Mesodermal cell (in vitro differentiated cells): ENCODE results near the gene EP400.

Experiments
- H3K27ac ChIP-seq: 2 replicates; pipeline ENCODE4 v1.7.0; 2013; ENCODE audit warnings: mild to moderate bottlenecking, low read depth, low read length, moderate library complexity; ENCODE audit not compliant: severe bottlenecking
- H3K36me3 ChIP-seq: 2 replicates; pipeline ENCODE4 v1.7.1; 2013; ENCODE audit warnings: mild to moderate bottlenecking, low read length, moderate library complexity; ENCODE audit not compliant: control insufficient read depth, insufficient read depth
- H3K4me1 ChIP-seq: one replicate; pipeline ENCODE4 v1.7.1; 2013; ENCODE audit warnings: mild to moderate bottlenecking, low read length; ENCODE audit not compliant: insufficient read depth, control insufficient read depth, poor library complexity, severe bottlenecking
- H3K4me3 ChIP-seq: 2 replicates; pipeline ENCODE4 v1.7.0; 2013; ENCODE audit warnings: low read length, control low read depth, mild to moderate bottlenecking; ENCODE audit not compliant: insufficient read depth, poor library complexity, severe bottlenecking; ENCODE audit errors: extremely low read depth
- H3K9me3 ChIP-seq: 2 replicates; pipeline ENCODE4 v1.7.1; 2013; ENCODE audit warnings: mild to moderate bottlenecking, low read length, moderate library complexity; ENCODE audit not compliant: control insufficient read depth
- WGBS, 2 experiments: methylation state at CpG; one replicate each; pipeline ENCODE4 v1.1.5; 2013; ENCODE audit warnings: missing lambda C conversion rate in 2 of 2; ENCODE audit not compliant: insufficient coverage in 2 of 2; 5-methylcytosine and 5-hydroxymethylcytosine counted together

Gene EP400

DNA sequence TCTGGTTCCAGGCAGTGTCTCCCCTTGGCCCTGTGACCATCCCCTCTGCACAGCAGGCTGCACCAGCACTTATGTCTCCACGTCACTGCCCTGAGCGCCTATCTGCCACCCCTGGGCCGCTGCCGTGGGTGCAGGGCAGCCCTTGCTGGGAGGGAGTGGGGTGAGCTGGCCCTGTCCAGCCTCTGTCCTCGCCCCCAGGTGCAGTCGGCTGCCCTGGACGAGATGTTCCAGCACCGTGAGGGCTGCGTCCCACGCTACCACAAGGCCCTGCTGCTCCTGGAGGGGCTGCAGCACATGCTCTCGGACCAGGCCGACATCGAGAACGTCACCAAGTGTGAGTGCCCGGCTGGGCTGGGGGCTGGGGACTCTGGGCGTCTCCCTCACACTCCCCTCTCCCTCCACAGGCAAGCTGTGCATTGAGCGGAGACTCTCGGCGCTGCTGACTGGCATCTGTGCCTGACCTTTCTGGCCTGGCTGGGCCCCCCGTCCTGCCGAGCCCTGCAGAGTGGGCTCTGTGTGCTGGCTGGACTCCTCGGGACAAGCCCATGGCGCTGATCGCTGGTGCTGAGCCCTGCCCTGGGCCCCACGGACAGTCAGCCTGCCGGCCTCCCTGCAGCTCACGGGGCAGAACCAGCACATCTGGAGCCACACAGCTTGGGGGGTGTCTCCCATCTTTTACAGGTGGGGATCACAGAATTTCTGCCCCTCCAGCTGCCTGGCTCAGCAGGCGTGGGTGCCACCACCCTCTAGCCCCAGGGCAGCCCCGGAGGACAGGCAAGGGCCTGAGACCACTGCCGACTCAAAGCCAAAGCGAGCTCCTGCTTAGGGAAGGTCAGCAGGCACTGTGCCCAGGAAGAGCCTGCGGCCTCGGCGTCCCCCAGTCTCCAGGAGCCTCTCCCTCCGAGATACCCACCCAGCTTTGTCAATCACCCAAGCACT, 28.6 kb upstream of the EP400 start:
- 94 to 97% methylated on average over 32 to 35 of the region's 35 CpGs for WGBS, 2 experiments
- Histone ChIP-seq H3K9me3 (no peaks in the 10 kb centered on the region), H3K27ac (no peak overlapping the region), H3K36me3 (peaks cover 46% of the 10 kb centered on the region), H3K4me1 (no peaks in the 10 kb centered on the region), H3K4me3 (no peak overlapping the region)

DNA sequence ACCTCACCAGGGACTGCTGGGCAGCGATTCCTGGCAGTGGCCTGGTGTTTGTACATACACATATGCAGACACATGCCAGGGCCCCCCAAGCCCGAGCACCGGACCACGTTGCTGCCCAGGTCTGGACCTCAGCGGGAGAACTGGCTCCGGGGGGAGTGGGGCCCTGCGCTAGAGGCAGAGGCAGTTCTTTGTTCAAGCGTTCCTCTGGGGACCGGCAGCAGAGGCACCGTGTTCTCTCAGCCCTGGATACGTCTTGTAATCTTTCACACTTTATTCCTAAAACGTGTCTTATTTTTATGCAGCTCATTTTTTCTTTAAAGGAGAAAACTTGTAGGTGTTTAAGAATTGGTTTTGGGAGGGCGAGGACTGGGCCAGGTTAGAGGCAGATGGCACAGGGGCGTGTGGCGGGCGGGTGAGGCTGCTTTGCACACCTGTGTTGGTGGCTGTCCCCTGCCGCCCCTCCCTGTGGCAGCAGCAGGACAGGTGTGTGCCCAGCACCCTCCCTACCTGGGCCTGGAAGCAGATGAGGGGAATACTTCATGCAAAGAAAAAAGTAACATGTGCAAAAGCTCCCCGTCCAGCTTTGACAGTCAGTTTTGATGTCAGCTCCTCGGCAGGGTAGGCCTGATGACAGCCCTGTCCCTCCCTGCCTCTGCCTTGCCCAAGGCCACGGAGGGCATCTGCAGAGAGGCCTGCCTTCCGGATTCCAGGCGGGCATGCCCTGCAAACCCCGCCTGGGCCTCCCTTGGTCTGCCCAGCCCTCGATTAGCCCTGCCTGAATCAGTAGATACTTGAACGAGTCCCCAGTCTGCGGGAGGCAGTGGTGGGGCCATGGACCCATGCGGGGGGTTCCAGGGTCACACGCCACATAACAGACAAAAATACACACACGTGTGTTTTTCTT, 27.6 kb upstream of the EP400 start:
- Histone ChIP-seq H3K36me3 (peaks cover 40% of the 10 kb centered on the region), H3K4me1 (no peaks in the 10 kb centered on the region), H3K9me3 (no peaks in the 10 kb centered on the region), H3K27ac (no peak overlapping the region), H3K4me3 (no peak overlapping the region)
- 90 to 95% methylated on average over 18 to 24 of the region's 29 CpGs for WGBS, 2 experiments

DNA sequence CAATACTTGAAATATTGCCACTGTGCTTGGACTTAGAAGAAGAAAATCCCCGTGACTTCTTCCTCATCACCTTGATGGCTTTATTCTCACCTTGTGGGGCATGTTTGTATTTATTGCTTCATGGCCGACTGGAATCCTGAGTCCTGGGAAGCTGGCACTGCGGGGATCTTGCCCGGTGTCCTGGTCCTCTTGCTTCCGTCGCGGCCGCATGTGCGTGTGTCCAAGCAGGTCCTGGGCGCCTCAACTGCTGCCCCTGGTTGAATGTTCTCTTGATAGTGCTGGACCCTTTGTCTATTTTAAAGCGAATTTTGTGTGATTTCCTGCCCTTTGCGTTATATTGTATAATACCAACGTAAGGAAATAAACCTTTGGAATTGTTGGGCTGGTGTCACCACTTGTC, 27.0 kb upstream of the EP400 start:
- H3K4me3 ChIP-seq = no peak overlapping the region
- no peak overlapping the region for H3K27ac ChIP-seq
- H3K4me1 ChIP-seq = no peaks in the 10 kb centered on the region
- 94 to 96% methylated on average over 8 to 10 of the region's 13 CpGs for WGBS, 2 experiments
- no peaks in the 10 kb centered on the region for H3K9me3 ChIP-seq
- peaks cover 34% of the 10 kb centered on the region for H3K36me3 ChIP-seq

DNA sequence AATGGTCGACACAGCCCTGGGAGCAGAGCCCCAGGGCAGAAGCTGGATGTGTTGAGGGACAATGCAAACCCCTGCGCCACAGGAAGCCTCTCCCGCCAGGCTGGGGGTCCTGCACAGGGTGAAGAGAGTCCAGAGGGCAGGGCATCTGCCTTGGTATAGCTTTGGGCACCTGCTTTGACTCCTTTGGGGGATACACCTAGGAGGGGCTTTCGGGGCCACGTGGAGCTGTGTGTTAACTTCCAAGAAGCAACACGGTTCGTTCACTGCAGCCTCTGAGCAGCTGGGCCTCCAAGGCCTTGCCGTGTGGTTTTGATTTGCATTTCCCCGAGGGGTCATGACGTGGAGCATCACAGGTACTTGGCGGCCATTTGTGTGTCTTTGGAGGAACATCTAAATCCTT, 26.5 kb upstream of the EP400 start:
- no peaks in the 10 kb centered on the region for H3K9me3 ChIP-seq
- WGBS, 2 experiments = 93 to 94% methylated on average over 5 to 9 of the region's 11 CpGs
- no peak overlapping the region for H3K4me3 ChIP-seq
- no peak overlapping the region for H3K27ac ChIP-seq
- no peaks in the 10 kb centered on the region for H3K4me1 ChIP-seq
- H3K36me3 ChIP-seq = peaks cover 34% of the 10 kb centered on the region

DNA sequence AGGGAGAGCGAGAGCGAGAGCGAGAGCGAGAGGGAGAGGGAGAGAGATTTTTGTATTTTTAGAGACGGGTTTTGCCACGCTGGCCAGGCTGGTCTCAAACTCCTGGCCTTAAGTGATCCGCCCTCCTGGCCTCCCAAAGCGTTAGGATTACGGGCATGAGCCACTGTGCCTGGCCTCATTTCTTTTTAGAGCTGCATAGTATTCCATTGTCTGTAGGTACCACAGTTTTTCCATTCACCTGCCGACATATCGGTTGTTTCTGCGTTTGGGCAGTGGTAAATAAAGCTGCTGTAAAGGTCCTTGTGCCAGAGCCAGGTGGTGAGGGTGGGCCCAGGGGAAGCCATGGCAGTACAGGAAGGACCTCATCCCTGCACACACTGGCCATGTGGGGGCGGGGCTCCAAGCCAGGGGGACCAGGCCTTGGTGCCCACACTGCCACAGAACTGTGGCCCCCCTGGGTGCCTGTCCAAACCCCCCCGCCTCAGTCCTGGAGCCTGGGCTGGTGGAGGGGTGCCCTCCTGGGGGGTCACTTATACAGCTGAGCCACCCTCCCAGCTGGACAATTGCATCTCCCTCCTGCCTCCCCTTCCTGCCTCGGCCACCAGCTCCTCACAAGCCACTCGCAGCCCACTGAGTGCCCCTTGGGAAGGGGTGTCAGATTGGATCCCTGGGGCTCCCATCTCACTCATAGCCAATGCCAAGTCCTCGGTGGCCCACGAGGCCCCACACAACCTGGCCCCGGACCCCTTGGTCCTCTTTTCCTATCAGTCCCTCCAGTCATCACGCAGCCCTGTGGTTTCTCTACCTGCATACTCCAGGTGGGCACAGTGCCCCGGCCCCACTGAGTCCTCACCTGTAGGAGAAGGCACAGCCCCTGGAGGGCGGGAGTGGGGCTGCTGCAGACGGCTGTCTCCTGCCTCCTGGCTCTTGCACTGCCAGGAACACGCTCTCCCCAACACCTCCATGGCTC, 22.3 kb upstream of the EP400 start:
- Histone ChIP-seq H3K4me3 (no peak overlapping the region), H3K36me3 (peaks cover 21% of the 10 kb centered on the region), H3K9me3 (no peaks in the 10 kb centered on the region), H3K27ac (no peak overlapping the region), H3K4me1 (no peaks in the 10 kb centered on the region)
- whole genome bisulfite sequencing, 2 experiments = 74 to 80% methylated on average over 13 to 17 of the region's 24 CpGs

- peak overlapping the region; percentile 57 for H3K27ac ChIP-seq
- WGBS, 2 experiments = 36 to 42% methylated on average over 16 to 18 of the region's 33 CpGs
- H3K4me3 ChIP-seq = peak overlapping the region; percentile 94
- H3K9me3 ChIP-seq = no peaks in the 10 kb centered on the region
- no peaks in the 10 kb centered on the region for H3K4me1 ChIP-seq
- peaks cover 25% of the 10 kb centered on the region for H3K36me3 ChIP-seq
These were observed 21.5 kb upstream of the EP400 start for GRCh38 chr12:131928080-131928710.

GRCh38 chr12:131928711-131929580, 20.8 kb upstream of the EP400 start, which contains the start of gene PUS1:
PUS1 (plus strand) TSS chr12:131929276; CDS start chr12:131929723, 447 bp downstream.
- H3K4me1 ChIP-seq = no peaks in the 10 kb centered on the region
- H3K4me3 ChIP-seq = peak within 1 kb of the TSS; percentile 94
- peaks cover 31% of the 10 kb centered on the region for H3K36me3 ChIP-seq
- no peaks in the 10 kb centered on the region for H3K9me3 ChIP-seq
- H3K27ac ChIP-seq = peak within 1 kb of the TSS; percentile 62
- WGBS, 2 experiments = 0 to 1% methylated on average over 55 to 62 of the region's 84 CpGs

- no peaks in the 10 kb centered on the region for H3K9me3 ChIP-seq
These were observed 19.9 kb upstream of the EP400 start for GRCh38 chr12:131929581-131930456.

More at GRCh38 chr12:131929581-131930456, 19.9 kb upstream of the EP400 start:
- Histone ChIP-seq H3K36me3 (peaks cover 39% of the 10 kb centered on the region), H3K4me3 (peak overlapping the region; percentile 94), H3K4me1 (no peaks in the 10 kb centered on the region), H3K27ac (peak overlapping the region; percentile 62)
- 1% methylated on average over 52 to 77 of the region's 87 CpGs for WGBS, 2 experiments
